HepG2 (cell line): ENCODE data around the gene SENP5. TPM values are rescaled to one million over a fixed set of nuclear protein-coding genes. Genes with fewer than 3 reads are reported as not detected.

Source experiments
- ATAD3A ChIP-seq: sonication (generic); formaldehyde crosslinking; IDR thresholded peaks from 2 replicates; pipeline ENCODE4 v1.4.0; 2020; ENCODE audit warnings: missing genetic modification reagents
- CEBPB ChIP-seq: IDR thresholded peaks from 2 replicates; pipeline ENCODE4 v1.6.1; 2011; ENCODE audit warnings: low read depth, low read length, improper control_type of control experiment, borderline replicate concordance
- CHD2 ChIP-seq: IDR thresholded peaks from 2 replicates; pipeline ENCODE4 v1.6.1; 2011; ENCODE audit warnings: low read depth, low read length, improper control_type of control experiment
- EHMT2 ChIP-seq: fragments of 200-600 bp; sonication (generic); IDR thresholded peaks from 2 replicates; pipeline ENCODE4 v1.7.0; 2017; ENCODE audit warnings: antibody characterized with exemption, low read depth, low read length, borderline replicate concordance
- ERF ChIP-seq: IDR thresholded peaks from 2 replicates; pipeline ENCODE4 v1.6.1; 2018; ENCODE audit warnings: missing biosample characterization, missing genetic modification reagents
- FOXA3 ChIP-seq: IDR thresholded peaks from 2 replicates; pipeline ENCODE4 v1.6.1; 2016; ENCODE audit warnings: missing genetic modification reagents, missing compliant biosample characterization
- GATAD2A ChIP-seq: IDR thresholded peaks from 2 replicates; pipeline ENCODE4 v1.6.1; 2016
- GLI4 ChIP-seq: sonication (generic); formaldehyde crosslinking; IDR thresholded peaks from 2 replicates; pipeline ENCODE4 v1.5.1; 2020; ENCODE audit warnings: missing genetic modification reagents, mild to moderate bottlenecking, moderate library complexity, borderline replicate concordance
- KLF13 ChIP-seq: sonication (generic); formaldehyde crosslinking; IDR thresholded peaks from 2 replicates; pipeline ENCODE4 v1.4.0; 2020; ENCODE audit warnings: mild to moderate bottlenecking, missing genetic modification reagents
- MED8 ChIP-seq: sonication (generic); formaldehyde crosslinking; IDR thresholded peaks from 2 replicates; pipeline ENCODE4 v1.8.1; 2023; ENCODE audit warnings: mild to moderate bottlenecking, missing genetic modification reagents; ENCODE audit not compliant: insufficient replicate concordance
- NFKB2 ChIP-seq: sonication (generic); formaldehyde crosslinking; IDR thresholded peaks from 2 replicates; pipeline ENCODE4 v1.4.0; 2020; ENCODE audit warnings: missing genetic modification reagents, borderline replicate concordance
- REXO4 ChIP-seq: sonication (generic); formaldehyde crosslinking; IDR thresholded peaks from 2 replicates; pipeline ENCODE4 v1.8.0; 2022; ENCODE audit warnings: missing genetic modification reagents, mild to moderate bottlenecking, borderline replicate concordance
- ZNF207 ChIP-seq: fragments of 450-650 bp; IDR thresholded peaks from 2 replicates; pipeline ENCODE4 v1.6.1; 2016; ENCODE audit warnings: antibody characterized with exemption, borderline replicate concordance
- ZNF251 ChIP-seq: sonication (generic); formaldehyde crosslinking; IDR thresholded peaks from 2 replicates; pipeline ENCODE4 v1.9.0; 2021; ENCODE audit warnings: mild to moderate bottlenecking, missing genetic modification reagents
- ZNF260 ChIP-seq: sonication (generic); formaldehyde crosslinking; IDR thresholded peaks from 2 replicates; pipeline ENCODE4 v1.4.0; 2020; ENCODE audit warnings: missing genetic modification reagents, low read depth, mild to moderate bottlenecking, borderline replicate concordance
- ZNF3 ChIP-seq: IDR thresholded peaks from 2 replicates; pipeline ENCODE4 v1.7.0; 2017; ENCODE audit warnings: inconsistent platforms
- ZNF501 ChIP-seq: sonication (generic); formaldehyde crosslinking; IDR thresholded peaks from 2 replicates; pipeline ENCODE4 v1.5.1; 2020; ENCODE audit warnings: mild to moderate bottlenecking, moderate library complexity, missing genetic modification reagents
- ZNF644 ChIP-seq: IDR thresholded peaks from 2 replicates; pipeline ENCODE4 v1.6.1; 2016; ENCODE audit warnings: low read depth
- ZNF773 ChIP-seq: sonication (generic); formaldehyde crosslinking; IDR thresholded peaks from 2 replicates; pipeline ENCODE4 v1.4.0; 2020; ENCODE audit warnings: missing genetic modification reagents, borderline replicate concordance
- ZNF883 ChIP-seq: sonication (generic); formaldehyde crosslinking; IDR thresholded peaks from 2 replicates; pipeline ENCODE4 v1.5.1; 2020; ENCODE audit warnings: mild to moderate bottlenecking, missing genetic modification reagents; ENCODE audit errors: not compliant biosample characterization
- polyA plus RNA-seq, 8 experiments: library from polyadenylated mRNA; depleted of rRNA in 3 of 8; stranded (reverse) in 7 of 8; unstranded in 1 of 8; fragments of >200 nt; fragmentation: Illumina TruSeq in 4 of 8; extraction: Trizol in 4 of 8; gene quantifications; 2 replicates each; pipeline versions ENCODE4 v1.2.1 to v1.2.3, GENCODE V29; 2011 to 2016; ENCODE audit warnings: low read depth in 4 of 8, missing spikeins in 1 of 8, mixed read lengths in 1 of 8; ENCODE audit not compliant: insufficient read depth in 1 of 8
- total RNA-seq, 5 experiments: library from RNA; depleted of rRNA; stranded (reverse); fragments of >200 nt; fragmentation: Illumina TruSeq; extraction: Trizol; gene quantifications; 2 replicates each; pipeline ENCODE4 v1.2.3, GENCODE V29; 2016; ENCODE audit warnings: low read depth in 1 of 5
- TF ChIP-seq, protein P1 (sequence below): sonication (generic); formaldehyde crosslinking; IDR thresholded peaks from 2 replicates; pipeline ENCODE4 v1.4.0; 2020; ENCODE audit warnings: mild to moderate bottlenecking, missing genetic modification reagents
- TF ChIP-seq, protein P2 (sequence below): sonication (generic); formaldehyde crosslinking; IDR thresholded peaks from 2 replicates; pipeline ENCODE4 v1.8.0; 2022; ENCODE audit warnings: missing genetic modification reagents, low read depth, mild to moderate bottlenecking, borderline replicate concordance
- TF ChIP-seq, protein P3 (sequence below): sonication (generic); formaldehyde crosslinking; IDR thresholded peaks from 2 replicates; pipeline ENCODE4 v1.5.1; 2020; ENCODE audit warnings: mild to moderate bottlenecking, moderate library complexity, missing genetic modification reagents

SENP5 gene
- total and polyA plus RNA-seq, 2 of the 13 experiments (the other 11 are each of a cell fraction or from before 2014, with no cell fraction given) = 17.6 to 30.9 TPM

DNA sequence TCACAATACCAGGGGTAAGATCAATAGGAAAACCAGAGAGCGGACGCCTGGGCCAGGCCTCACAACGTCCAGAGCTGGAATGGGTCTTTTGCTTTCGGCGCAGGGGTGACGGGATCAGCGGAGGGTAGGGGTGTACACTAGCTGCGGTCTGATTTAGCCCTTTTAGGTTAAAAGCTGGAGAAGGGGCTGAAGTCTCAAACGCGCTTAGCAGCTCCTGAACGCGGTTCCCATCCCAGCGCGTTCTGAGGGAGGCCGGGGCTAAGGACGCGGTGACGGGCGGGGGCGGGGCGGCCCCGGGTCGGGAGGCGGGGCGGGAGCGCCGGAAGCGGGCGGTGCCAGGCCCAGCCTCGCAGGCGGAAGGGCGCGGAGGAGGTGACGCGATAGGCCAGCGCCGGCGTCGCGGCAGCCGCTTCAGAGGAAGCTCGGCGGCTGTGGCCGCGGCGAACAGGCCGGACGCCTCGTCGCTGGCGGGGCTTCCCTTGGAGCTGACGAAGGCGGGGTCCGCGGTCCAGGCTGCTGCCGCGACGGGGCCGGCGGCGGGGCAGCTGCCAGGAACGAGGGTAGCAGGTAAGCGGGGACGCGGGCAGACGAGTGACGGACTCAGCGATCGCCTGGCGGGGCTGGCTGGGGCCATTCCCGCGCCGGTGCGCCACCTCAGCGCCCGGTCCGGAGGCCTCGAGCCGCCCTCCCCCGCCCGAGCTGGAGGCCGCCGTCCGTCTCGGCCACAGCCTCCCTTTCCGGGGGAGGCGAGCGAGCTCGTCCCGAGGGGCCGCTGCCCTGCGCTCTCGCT lies at the start of gene SENP5 (continued):
- TF ChIP-seq, protein P1, sequence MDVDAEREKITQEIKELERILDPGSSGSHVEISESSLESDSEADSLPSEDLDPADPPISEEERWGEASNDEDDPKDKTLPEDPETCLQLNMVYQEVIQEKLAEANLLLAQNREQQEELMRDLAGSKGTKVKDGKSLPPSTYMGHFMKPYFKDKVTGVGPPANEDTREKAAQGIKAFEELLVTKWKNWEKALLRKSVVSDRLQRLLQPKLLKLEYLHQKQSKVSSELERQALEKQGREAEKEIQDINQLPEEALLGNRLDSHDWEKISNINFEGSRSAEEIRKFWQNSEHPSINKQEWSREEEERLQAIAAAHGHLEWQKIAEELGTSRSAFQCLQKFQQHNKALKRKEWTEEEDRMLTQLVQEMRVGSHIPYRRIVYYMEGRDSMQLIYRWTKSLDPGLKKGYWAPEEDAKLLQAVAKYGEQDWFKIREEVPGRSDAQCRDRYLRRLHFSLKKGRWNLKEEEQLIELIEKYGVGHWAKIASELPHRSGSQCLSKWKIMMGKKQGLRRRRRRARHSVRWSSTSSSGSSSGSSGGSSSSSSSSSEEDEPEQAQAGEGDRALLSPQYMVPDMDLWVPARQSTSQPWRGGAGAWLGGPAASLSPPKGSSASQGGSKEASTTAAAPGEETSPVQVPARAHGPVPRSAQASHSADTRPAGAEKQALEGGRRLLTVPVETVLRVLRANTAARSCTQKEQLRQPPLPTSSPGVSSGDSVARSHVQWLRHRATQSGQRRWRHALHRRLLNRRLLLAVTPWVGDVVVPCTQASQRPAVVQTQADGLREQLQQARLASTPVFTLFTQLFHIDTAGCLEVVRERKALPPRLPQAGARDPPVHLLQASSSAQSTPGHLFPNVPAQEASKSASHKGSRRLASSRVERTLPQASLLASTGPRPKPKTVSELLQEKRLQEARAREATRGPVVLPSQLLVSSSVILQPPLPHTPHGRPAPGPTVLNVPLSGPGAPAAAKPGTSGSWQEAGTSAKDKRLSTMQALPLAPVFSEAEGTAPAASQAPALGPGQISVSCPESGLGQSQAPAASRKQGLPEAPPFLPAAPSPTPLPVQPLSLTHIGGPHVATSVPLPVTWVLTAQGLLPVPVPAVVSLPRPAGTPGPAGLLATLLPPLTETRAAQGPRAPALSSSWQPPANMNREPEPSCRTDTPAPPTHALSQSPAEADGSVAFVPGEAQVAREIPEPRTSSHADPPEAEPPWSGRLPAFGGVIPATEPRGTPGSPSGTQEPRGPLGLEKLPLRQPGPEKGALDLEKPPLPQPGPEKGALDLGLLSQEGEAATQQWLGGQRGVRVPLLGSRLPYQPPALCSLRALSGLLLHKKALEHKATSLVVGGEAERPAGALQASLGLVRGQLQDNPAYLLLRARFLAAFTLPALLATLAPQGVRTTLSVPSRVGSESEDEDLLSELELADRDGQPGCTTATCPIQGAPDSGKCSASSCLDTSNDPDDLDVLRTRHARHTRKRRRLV (CRISPR knock-in tag) = no peak
- no peak for TF ChIP-seq ZNF251 (CRISPR knock-in tag)
- no peak for TF ChIP-seq ZNF207
- 0 out of 2 replicates have a peak, but pooled peaks have one; percentile 22 for TF ChIP-seq ZNF501 (CRISPR knock-in tag)
- no peak for TF ChIP-seq ZNF644 (CRISPR knock-in tag)
- TF ChIP-seq, protein P2, sequence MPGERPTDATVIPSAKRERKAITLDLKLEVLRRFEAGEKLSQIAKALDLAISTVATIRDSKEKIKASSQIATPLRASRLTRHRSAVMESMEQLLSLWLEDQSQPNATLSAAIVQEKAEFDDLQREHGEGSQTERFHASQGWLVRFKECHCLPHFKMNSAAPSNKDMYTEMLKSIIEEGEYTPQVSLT (CRISPR knock-in tag) = no peak
- TF ChIP-seq GATAD2A (CRISPR knock-in tag) = no peak
- TF ChIP-seq KLF13 (CRISPR knock-in tag) = no peak
- TF ChIP-seq ZNF260 (CRISPR knock-in tag) = no peak
- TF ChIP-seq EHMT2 = no peak
- no peak for TF ChIP-seq REXO4 (CRISPR knock-in tag)
- TF ChIP-seq ZNF883 (CRISPR knock-in tag) = no peak
- TF ChIP-seq FOXA3 = no peak
- TF ChIP-seq MED8 = peak; percentile 48
- TF ChIP-seq ATAD3A (CRISPR knock-in tag) = no peak
- no peak for TF ChIP-seq CEBPB
- peak; percentile 23; the same call in 1 of the 2 replicates for TF ChIP-seq NFKB2
- TF ChIP-seq, protein P3, sequence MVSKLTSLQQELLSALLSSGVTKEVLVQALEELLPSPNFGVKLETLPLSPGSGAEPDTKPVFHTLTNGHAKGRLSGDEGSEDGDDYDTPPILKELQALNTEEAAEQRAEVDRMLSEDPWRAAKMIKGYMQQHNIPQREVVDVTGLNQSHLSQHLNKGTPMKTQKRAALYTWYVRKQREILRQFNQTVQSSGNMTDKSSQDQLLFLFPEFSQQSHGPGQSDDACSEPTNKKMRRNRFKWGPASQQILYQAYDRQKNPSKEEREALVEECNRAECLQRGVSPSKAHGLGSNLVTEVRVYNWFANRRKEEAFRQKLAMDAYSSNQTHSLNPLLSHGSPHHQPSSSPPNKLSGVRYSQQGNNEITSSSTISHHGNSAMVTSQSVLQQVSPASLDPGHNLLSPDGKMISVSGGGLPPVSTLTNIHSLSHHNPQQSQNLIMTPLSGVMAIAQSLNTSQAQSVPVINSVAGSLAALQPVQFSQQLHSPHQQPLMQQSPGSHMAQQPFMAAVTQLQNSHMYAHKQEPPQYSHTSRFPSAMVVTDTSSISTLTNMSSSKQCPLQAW (CRISPR knock-in tag) = peak; percentile 79
- TF ChIP-seq CHD2 = no peak
- no peak; the same call in 1 of the 2 replicates for TF ChIP-seq GLI4 (CRISPR knock-in tag)
- no peak for TF ChIP-seq ZNF3 (CRISPR knock-in tag)
- no peak; the same call in 1 of the 2 replicates for TF ChIP-seq ZNF773 (CRISPR knock-in tag)
- no peak; the same call in 1 of the 2 replicates for TF ChIP-seq ERF (CRISPR knock-in tag)
